NCI-H187 (cell line): ENCODE data around the gene NCDN.
"Not testable (repeated sequence)": the region's sequence is repeated elsewhere in the genome, so short reads cannot be mapped to it uniquely, and the experiment has no call there.

Source experiments
- DNase-seq, 2 experiments: peaks; one replicate each; lab custom pipeline; 2025; lab: John Stamatoyannopoulos, UW

Gene NCDN

GRCh38 chr1:35570589-35571137 lies 13.1 kb downstream of the NCDN start:
- DNase-seq, result no peak

DNA sequence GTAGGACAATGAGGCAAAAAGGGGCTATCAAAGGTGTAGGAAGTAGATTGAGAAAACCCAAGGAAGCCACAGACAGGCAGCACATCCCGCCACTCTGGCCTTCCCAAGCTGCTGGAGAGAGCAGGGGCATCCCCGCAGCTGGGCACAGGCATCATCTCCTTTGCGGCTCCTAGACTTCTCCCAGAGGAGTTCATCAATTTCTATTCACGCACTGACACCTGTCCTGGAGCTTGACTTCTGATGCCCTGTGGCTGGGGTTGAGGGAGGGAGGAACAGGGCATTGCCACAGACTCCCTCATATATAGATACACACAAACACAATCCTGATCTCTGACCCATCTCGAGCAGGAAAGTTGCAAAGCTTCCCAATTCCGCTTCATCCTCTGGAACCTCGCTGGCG lies 13.7 kb downstream of the NCDN start:
- no peak for DNase-seq

GRCh38 chr1:35572296-35572695 lies 14.7 kb downstream of the NCDN start:
- no peak for DNase-seq

GRCh38 chr1:35573198-35574124 lies 15.9 kb downstream of the NCDN start, which contains the start of gene TFAP2E:
Gene TFAP2E, plus strand, starts transcription at chr1:35573314. Its CDS starts 264 bp downstream, at chr1:35573578.
- DNase-seq, result no peak

GRCh38 chr1:35574125-35574654 lies 16.6 kb downstream of the NCDN start:
- no peak for DNase-seq

DNA sequence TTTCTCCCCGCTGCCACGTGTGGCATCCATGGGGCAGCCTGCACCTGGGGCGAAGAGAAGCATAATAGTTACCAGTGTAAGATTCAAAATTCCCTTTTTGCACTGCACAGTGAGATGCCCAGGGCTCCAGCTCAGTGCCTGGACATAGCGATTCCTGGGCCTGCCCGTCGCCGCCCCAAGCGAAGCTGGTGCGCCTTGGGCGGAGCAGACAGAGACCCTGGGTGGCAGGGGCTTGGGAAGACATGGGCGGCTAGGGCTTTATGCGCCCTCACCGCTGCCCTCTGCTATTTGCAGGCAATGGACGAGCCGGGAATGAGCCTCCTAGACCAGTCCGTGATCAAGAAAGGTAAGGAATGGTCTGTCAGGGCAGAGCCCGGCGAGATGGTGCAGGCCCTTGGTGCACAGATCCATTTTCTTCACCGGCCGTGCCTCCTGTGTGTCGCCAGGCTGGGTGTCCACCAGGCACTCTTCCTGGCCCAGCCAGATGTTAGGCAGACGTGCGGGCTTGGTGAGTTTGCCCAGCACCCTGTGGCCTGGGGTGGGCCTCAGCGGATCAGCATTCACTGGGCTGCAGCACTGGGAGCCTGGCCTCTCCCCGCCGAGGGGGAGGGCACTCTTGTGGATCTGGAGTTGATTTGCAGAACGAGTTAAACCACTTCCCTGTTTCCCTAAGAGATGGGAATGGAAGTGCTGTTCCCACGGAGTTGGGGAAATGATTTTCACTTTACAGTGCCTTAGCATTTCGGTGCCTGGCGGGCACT lies 17.2 kb downstream of the NCDN start:
- no peak for DNase-seq

DNA sequence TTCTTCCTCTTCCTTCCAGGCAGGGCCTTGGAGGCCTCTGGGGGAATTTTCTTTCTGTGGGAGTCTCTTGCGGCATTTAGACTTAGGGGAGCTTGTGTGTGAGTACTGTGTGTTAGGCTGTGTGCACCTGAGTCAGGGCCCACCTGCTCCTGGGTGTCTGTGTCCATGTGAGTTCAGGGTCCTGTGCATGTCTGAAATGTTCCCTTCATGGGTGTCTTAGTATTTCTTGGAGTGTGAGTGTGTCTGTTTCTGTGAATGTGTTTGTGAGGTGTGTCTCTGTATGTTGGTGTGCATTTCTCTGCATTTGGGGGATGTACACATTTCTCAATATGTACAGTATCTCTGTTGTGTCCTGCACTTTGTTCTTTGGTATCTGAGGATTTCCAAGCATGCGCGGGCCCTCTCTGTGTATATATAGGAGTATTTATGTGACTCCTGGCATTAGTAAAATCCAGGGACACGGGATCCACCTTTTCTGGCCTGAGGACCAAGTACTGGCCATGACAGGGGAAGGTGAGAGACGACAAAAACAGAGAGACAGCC lies 17.9 kb downstream of the NCDN start:
- DNase-seq, result no peak

DNA sequence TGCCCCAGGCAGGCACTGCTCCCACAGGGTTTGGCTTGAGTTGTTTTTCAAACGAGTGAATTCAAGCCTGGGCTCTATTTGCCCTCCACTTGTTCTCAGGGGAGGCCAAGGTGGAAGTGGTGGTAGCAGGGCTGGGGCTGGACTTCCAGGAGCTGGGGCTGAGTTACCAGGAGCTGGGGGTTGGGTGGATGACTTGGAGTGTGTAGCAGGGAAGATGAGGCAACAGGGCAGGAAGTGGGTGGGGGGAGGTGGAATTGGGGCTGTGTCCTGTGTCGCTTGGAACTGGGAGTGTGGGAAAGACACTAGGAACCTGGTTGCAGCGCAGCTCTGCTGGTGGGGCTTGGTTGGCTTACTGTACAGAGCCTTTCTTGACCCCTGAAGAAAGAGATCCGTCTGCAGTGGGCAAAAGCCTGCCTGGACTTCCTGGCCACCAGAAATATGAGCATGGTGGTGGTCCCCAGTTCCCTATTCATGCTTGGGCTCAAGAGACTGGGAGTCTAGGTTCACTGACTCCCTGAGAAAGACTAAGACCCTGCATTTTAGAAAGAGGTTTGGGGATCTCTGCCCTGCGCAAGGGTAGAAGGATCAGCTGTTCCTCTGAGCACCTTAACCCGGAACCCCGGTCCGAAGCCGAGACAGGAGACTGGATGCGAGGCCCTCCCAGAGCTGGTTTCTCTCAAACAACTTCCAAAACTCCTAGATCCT lies 18.6 kb downstream of the NCDN start:
- no peak for DNase-seq

DNA sequence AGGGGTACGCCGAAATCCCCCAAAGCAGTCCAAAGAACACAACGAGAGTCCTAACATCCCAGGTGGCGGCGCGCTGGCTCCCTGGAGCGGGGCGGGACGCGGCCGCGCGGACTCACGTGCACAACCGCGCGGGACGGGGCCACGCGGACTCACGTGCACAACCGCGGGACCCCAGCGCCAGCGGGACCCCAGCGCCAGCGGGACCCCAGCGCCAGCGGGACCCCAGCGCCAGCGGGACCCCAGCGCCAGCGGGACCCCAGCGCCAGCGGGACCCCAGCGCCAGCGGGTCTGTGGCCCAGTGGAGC lies 19.1 kb downstream of the NCDN start:
- not testable (repeated sequence) for DNase-seq

GRCh38 chr1:35577071-35577998 lies 19.7 kb downstream of the NCDN start:
- no peak for DNase-seq

- DNase-seq, result no peak
Observed at GRCh38 chr1:35580949-35581388, 23.4 kb downstream of the NCDN start.

DNA sequence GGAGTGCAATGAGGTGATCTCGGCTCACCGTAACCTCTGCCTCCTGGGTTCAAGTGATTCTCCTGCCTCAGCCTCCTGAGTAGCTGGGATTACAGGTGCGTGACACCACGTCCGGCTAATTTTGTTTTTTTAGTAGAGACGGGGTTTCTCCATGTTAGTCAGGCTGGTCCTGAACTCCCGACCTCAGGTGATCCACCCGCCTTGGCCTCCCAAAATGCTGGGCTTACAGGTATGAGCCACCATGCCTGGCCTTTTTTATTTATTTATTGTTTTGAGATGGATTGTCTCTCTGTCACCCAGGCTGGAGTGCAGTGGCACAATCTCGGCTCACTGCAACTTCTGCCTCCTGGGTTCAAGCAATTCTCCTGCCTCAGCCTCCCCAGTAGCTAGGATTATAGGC lies 24.0 kb downstream of the NCDN start:
- DNase-seq, result not testable (repeated sequence)

GRCh38 chr1:35585281-35585680 lies 27.7 kb downstream of the NCDN start:
- no peak for DNase-seq

GRCh38 chr1:35585805-35586204 lies 28.2 kb downstream of the NCDN start:
- DNase-seq, result not testable (repeated sequence)

DNA sequence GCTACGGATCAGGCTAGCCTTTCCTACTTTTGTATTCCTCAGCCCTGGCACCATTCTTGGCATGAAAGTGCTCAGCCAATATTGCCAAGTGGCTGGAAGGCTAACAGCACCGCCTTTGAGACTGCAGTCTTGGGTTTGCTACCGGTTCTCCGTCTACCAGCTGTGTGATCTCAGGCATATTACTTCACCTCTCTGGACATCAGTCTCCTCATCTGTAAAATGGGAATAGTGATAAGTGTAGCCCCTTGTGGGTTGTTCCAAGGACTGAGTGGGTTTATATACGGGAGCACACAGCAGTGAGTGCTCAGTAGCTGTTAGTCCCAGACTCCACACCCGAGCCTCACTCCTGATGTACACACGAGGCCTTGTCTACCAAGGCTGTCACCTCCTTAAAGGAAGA lies 29.2 kb downstream of the NCDN start:
- DNase-seq, result no peak

DNA sequence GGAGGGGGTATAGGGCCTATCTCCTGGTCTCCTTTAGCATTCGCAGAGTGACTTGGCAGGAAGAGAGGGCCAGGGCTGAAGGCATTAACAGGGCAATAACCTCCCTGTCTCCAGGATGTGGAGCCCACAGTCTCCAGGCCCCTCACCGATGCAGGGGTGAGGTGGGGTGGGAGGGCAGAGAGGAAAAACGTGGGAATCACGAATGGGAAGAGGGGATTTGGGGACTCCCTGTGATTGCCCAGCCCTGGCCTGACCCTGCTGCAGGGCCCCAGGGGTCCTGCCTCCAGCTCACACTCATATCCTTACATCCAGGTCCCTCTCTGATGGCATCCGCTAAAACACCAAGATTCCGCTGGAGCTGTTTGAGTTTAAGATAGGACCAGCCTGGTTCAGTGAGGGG lies 30.1 kb downstream of the NCDN start:
- DNase-seq, result no peak

DNA sequence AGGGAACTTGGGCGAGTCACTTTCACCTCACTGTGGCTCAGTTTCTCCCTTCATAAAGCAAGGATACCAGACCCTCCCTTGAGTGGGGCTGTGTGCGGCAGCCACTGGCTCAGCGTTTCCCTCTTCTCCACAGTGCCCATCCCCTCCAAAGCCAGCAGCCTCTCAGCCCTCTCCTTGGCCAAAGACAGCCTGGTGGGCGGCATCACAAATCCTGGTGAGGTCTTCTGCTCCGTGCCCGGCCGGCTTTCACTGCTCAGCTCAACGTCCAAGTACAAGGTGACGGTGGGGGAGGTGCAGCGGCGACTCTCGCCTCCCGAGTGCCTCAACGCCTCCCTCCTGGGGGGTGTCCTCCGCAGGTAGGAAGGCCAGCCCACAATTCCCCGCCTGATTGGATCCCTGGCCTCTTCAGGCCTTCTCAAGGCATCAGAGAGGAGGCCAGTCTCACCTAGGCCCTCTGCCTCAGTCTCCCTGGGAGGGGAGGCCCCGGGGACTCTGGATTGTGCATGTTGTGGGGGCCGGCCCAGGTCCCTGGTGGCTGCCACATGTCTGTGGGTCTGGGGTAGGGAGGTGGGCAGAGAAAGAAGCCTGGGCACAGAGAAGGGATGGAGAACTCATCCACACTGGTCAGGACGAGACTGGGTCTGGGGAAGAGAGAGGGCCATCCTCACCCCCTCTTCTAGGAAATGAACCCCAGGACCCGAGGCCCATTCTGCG lies 30.8 kb downstream of the NCDN start:
- DNase-seq, result no peak

GRCh38 chr1:35589516-35590427 lies 32.2 kb downstream of the NCDN start:
- DNase-seq, result no peak
